Fibroblast of skin of right biceps (primary cell): ENCODE measurements around the gene CASP7.
"Not testable (repeated sequence)": the region's sequence is repeated elsewhere in the genome, so short reads cannot be mapped to it uniquely, and the experiment has no call there.

Source experiments
- DNase-seq: peaks from one replicate; pipeline ENCODE4 v3.0.0-alpha.2; 2013

Gene CASP7

DNA sequence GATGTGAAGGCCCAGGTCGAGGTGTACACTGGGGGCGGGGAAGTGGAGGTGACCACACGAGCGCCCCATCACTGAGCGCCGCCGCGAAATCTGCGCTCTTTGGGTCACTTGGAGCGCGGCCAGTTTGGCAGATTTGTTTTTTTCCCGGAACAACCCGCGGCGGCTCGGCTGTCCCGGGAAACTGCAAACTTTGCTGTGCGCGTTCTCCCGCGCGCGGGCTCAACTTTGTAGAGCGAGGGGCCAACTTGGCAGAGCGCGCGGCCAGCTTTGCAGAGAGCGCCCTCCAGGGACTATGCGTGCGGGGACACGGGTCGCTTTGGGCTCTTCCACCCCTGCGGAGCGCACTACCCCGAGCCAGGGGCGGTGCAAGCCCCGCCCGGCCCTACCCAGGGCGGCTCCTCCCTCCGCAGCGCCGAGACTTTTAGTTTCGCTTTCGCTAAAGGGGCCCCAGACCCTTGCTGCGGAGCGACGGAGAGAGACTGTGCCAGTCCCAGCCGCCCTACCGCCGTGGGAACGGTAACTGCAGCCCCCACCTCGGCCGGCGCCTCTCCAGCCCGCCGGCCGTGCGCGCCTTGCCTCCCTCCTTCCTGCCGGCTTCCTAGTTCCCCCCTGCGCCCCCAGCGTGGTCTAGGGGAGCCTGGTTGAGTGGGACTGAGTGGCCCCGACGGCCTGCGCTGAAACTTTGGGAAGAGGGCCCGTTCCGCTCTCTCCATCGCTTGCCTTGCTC lies at the start of gene CASP7:
TSS of gene CASP7 (plus strand) at position 450 of the 727 bp plus-strand sequence. CDS start 17,582 bp downstream, outside the sequence.
- DNase-seq: peak; percentile 87

- DNase-seq: no peak
Measured at GRCh38 chr10:113630929-113631533, 48.7 kb upstream of the CASP7 start.

DNA sequence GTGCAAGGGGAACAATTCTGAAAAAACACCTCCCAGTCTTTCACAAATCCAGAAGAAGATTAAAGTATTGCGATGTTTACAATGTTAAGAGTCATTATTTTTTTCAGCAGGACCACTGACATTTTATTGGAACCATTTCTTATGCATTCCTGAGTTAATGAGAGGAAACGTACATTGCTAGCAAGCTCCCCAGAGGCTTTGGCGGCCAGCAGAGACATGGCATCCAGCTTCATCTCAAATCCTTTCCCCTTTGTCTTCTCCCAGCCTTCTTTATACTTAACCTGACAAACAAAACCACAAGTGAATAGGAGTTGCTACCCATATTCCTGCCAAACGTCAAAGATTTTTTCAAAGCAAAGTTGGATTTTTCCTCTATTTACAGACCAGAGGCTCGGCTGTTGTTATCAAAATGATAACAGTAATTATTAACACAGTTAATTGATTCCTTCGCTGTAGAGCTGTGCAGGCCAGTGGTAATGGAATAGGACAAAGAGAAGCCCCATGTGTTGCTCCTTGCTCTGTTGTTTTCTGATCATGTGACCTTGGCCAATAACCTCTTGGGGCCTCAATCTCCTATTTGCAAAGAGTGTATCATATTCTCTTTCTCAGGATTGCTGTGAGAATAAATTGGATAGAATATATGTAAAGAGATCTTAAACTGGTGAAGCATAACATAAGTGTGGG lies 47.9 kb upstream of the CASP7 start:
- DNase-seq: no peak

DNA sequence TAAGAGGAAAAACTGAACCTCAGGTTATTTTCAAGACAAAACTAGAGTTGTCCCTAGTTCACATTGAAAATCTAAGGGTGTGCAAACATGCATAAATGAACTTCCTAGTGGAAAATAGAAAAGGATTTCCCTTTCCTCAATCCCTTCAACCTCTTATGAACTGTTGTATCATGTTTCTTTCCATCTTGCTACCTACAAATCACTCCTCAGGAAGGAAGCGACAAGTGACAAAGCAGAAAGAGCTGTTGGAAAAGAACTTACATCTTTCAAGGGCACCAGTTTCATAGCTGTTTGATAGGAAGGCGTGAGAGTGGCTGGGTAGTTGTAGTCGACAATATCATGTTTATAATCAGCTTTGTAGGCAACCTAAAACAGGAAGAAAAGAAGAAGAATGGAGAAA lies 39.7 kb upstream of the CASP7 start:
- no peak for DNase-seq

DNA sequence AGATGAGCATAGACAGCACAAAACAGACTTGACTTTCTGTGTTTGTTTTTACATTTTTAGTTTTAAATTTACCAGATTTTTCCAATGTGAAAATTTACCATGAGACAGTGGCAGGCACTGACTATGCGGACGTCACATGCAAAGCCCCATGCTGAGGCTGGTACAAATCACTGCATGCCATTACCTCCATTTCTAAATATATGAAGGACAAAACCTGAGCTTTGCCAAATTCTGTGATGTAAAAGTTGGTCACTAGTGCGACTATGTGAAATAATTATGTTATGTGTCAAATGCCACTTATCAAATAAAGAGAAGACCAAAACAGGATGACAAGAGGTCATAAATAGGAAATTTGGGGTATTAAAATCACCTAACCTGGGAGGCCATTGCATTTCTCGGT lies 38.0 kb upstream of the CASP7 start:
- no peak for DNase-seq

- DNase-seq: no peak
Measured at GRCh38 chr10:113643183-113643582, 36.5 kb upstream of the CASP7 start.

DNA sequence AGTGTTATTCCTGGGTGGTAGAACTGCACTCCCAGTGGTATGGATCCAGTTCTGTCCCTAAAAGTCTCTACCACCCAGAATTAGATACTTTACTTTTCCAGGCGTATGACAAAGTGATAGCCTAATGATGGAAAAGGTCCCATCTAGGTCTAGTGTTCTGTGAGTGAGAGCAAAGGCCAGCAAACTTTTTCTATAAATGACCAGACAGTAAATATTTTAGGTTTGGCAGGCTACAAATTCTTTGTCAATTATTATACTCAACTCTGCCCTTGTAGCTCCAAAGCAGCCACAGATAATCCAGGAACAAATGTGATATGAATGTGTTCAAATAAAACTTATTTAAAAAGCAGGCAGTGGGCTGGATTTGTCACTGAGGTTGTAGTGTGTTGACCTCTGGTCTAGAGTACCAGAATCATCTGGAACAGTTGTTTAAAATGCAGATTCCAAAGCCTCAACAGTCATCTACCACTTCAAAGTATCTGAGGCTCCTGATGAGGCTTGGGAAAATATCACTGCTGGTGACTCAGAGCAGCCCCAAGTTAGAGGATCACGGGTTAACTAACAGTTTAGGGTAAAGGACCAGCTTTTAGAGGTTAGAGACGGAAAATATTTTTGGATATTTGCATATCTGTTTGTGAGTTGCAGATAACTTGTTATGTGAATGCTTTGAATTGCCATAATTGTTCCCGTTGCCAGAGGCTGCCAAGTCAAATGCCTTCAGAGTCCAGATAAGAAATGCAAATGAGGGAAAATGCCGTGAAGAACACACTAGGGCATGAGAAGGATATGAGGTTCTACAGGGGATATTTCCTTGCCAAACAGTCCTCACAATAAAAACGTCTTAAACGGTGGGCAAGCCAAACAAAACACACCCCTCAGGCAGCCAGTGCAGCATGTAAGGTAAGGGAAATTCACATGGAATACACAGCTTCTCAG lies 35.3 kb upstream of the CASP7 start:
- peak; percentile 31 for DNase-seq

- no peak for DNase-seq
Measured at GRCh38 chr10:113646336-113647201, 33.1 kb upstream of the CASP7 start.

DNA sequence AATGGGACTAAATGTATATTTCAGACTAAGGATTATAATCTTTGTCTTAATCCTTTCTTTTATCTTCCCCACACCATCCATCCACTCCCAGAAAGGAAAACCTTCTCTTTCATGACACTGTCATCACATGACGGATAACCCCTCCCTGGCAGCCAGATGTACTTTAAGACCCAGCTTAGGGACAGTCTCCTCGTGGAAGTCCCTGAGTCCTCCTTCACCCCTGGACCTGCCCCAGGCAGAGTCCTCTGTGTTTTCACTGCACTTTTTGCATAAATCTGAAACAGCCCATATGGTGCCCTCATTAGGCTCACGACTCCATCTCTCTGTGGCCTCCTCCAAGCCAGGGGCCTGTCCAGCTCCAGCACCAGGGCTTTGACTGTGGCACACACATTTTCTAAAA lies 31.9 kb upstream of the CASP7 start:
- no peak for DNase-seq

- DNase-seq: no peak
Measured at GRCh38 chr10:113648478-113648877, 31.2 kb upstream of the CASP7 start.

DNA sequence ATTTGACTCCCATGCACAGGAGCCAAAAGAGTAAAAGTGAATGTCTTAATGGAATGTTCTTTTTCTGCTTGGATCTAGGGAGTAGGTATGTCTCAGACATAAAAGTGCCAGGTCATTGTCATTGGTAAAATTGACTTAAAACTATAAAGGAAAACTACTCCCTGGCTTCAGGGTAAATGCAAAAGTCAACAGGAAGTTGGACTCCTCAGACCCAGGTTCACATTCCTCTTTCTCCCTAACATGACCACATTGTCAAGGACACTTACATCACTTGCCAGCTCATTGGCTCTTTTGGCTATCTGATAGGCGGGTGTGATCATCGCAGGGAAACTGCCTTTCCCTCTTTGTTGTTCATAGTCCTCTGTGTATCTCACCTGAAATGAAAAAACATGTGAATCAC lies 29.5 kb upstream of the CASP7 start:
- DNase-seq: no peak

- no peak for DNase-seq
Measured at GRCh38 chr10:113651021-113651420, 28.7 kb upstream of the CASP7 start.

- no peak for DNase-seq
Measured at GRCh38 chr10:113651898-113652297, 27.8 kb upstream of the CASP7 start.

- DNase-seq: not testable (repeated sequence)
Measured at GRCh38 chr10:113652456-113652855, 27.3 kb upstream of the CASP7 start.

DNA sequence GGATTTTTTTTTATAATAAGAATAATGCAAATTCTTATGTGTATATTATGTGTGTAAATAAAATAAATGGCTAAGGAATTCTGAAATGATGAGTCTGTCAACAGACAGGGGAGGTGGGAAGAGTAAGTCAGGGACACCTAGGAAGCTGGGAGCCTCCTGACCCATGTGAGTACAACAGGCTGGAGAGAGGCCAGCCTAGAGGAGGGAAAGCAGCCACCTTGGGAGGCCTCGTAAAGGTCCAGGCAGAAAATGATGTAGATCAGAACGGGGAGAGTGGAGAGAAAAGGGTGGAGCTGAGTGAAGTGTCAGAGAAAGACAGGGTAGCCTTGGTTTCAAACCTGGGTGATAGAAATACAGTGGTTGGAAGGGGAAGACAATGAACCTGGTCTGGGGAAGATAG lies 22.8 kb upstream of the CASP7 start:
- DNase-seq: no peak

- no peak for DNase-seq
Measured at GRCh38 chr10:113657544-113657943, 22.2 kb upstream of the CASP7 start.

DNA sequence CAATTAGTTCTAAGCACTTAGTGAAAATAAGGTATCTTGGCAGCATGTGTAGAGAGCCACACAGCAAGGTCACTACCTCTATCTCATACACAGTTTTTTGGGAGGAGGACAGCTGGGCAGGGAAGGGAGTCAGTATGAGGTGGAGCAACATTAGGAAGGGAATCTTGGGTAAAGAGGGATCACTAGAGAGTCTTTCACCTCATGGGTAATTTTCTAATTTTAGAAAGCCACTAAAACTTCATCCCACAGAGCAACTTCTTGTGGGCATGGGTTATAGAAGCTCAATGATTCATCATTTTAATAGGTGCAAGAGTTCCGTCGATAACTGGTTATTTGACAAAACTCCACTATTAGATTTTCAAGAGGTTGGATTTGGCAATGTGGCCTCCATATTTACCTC lies 18.4 kb upstream of the CASP7 start:
- no peak for DNase-seq

GRCh38 chr10:113663142-113663541 lies 16.6 kb upstream of the CASP7 start:
- peak; percentile 8 for DNase-seq

DNA sequence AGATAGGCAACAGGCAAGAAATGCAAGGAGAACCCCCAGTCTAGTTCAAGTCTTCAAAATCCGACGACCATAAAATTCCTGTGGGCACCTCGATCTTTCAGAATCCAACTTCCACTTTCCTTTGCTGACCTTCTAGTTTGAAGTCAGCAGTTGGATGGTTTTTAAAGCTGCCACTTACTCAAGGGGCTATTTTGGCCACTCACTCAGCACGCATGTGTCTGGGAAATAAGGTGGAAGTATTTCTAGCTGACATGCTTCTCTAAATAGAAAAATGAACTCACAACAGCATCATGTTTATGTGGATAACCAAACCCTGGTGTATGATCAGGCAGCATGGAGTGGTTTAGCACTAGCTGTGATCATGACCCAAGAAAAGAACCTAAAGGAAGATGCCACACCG lies 15.8 kb upstream of the CASP7 start, which contains the start of gene NRAP:
TSS of gene NRAP (minus strand) at position 134 of the 400 bp plus-strand sequence. CDS start 159 bp downstream, outside the sequence.
- no peak for DNase-seq

DNA sequence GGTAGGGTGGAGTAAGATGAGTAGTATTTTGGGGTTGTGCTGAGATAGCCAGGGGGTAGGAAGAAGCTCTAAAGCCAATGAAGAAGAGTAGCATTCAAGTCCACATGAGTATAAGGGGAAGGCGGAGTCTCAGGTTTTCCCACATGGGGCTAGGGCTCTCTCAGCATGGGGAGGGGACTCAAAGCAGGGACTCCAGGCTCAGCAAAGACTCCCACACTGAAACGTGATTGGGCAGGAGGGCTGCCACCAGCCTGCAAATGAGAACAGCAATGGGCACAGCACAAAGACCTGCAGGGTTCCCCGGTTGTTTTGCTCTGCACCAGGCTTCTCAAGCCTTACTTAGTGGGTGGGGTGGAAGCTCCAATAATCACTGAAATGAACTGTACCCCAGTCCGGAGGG lies 14.4 kb upstream of the CASP7 start:
- DNase-seq: no peak

GRCh38 chr10:113665806-113666354 lies 13.8 kb upstream of the CASP7 start:
- DNase-seq: peak; percentile 84
